VCaP (cell line): ENCODE results near the gene NVL.

Experiments
- H3K27ac ChIP-seq: fragments of 450-650 bp; 2 replicates; pipeline ENCODE4 v1.5.1; 2017
- TF ChIP-seq, protein P1 (sequence below): fragments of 450-650 bp; conservative IDR thresholded peaks from 2 replicates; pipeline ENCODE4 v1.5.1; 2017; ENCODE audit warnings: mild to moderate bottlenecking, moderate library complexity

Gene NVL

DNA sequence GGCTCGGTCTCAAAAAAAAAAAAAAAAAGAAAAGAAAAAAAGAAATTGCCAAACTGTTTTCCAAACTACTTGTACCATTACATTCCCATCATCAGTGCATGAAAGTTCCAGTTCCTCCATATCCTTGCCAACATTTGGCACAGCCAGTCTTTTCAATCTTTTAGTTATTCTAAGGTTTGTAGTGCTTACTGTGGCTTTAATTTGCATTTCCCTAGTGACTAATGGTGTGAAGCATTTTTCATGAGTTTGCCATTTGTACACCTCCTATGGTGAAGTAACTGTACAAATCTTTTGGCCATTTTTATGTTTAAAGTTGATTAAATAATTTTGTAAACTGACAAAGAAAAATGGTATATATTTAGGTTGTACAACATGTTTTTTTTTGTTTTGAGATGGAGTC, 76.3 kb downstream of the NVL start:
- TF ChIP-seq, protein P1, sequence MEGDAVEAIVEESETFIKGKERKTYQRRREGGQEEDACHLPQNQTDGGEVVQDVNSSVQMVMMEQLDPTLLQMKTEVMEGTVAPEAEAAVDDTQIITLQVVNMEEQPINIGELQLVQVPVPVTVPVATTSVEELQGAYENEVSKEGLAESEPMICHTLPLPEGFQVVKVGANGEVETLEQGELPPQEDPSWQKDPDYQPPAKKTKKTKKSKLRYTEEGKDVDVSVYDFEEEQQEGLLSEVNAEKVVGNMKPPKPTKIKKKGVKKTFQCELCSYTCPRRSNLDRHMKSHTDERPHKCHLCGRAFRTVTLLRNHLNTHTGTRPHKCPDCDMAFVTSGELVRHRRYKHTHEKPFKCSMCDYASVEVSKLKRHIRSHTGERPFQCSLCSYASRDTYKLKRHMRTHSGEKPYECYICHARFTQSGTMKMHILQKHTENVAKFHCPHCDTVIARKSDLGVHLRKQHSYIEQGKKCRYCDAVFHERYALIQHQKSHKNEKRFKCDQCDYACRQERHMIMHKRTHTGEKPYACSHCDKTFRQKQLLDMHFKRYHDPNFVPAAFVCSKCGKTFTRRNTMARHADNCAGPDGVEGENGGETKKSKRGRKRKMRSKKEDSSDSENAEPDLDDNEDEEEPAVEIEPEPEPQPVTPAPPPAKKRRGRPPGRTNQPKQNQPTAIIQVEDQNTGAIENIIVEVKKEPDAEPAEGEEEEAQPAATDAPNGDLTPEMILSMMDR: no peak
- no peak overlapping the region for H3K27ac ChIP-seq

DNA sequence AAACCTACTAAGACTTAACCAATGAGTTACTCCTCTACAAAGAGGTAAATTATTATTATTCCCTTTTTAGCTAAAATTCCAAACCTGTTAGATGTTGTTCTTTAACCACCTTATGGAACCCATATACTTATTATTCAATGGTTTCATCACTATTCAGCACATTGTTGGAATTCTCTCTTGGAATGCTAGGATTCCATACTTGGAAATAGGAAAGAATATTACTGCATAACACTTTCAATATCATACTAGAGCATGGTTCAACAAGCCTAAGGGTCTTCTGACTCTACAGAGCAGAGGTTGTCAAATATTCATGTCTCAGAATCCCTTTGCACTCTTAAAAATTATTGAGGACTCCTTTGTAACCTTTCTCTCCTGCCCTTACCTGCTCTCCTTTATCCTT, 77.5 kb downstream of the NVL start:
- TF ChIP-seq, protein P1: no peak
- H3K27ac ChIP-seq: no peak overlapping the region

DNA sequence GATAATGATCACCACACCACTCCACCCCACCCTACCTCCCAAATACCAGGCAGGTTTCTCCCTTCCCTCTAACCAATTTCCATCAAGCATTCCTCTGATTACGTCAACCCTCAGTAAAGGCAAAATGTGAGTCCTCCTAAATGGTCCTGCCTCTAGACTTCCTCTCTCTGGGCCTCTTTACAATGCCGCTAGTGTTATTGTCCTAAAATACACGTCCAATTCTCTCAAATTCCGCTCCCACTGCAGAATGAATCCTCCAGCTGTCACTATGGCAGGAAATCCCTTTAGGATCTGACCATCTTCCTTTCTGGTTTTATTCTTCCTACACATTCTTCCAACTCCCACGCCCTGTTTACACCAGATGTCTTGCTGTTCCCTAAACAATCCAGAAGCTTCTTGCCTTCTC, 78.2 kb downstream of the NVL start:
- TF ChIP-seq, protein P1: no peak
- H3K27ac ChIP-seq: no peak overlapping the region

DNA sequence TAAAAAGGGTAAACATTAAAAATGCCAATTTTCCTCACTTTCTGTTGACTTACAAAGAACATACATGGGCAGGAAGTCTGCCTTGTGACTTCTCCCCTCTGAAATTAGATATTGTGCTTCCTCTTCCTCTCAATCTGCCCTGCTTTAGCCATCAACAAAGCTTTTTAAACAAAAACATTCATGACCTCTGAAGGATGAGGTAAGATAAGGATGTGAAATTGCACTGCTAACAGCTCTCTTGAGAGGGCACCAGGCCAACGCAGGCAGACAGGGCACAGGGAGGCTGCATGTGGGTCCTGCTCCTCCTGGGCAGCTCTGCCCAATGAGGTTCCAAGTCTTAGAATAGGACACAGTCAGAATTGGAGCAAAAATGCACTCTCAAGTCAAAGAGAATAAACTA, 84.8 kb downstream of the NVL start:
- peak overlapping the region; percentile 75 for H3K27ac ChIP-seq
- TF ChIP-seq, protein P1: no peak

DNA sequence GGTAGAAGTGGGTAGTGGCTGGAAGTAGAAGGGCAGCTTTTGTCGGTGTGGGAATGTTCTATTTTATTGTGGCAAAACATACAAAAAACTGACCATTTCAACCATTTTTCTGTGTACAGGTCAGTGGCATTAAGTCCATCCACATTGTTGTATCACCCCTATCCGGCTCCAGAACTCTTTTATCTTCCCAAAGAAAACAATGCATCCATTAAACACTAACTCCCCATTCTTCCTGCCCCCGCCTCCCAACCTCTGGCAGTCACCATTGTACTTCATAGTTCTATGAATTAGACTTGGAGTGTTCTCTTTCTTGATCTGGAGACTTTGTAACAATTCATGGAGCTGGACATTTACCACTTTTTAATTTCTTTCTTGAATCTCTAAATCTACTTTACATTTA, 91.2 kb downstream of the NVL start:
- TF ChIP-seq, protein P1: no peak
- H3K27ac ChIP-seq: no peak overlapping the region

DNA sequence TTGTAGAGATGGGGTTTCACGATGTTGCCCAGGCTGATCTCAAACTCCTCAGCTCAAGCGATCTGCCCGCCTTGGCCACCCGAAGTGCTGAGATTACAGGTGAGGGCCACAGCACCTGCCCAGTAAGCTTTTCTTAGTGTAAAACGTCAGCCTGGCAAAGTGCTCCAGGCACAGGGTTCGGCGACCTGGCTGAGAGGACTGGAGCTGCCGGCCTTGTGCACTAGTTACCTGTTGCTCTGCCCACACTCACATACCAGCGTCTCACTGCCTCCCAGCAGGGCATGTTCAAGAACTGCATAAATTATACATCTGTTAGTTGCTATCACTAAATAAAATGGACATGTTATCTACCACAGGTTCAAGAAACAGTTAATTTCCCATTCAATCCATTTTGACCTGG, 91.8 kb downstream of the NVL start:
- no peak overlapping the region for H3K27ac ChIP-seq
- TF ChIP-seq, protein P1: no peak

DNA sequence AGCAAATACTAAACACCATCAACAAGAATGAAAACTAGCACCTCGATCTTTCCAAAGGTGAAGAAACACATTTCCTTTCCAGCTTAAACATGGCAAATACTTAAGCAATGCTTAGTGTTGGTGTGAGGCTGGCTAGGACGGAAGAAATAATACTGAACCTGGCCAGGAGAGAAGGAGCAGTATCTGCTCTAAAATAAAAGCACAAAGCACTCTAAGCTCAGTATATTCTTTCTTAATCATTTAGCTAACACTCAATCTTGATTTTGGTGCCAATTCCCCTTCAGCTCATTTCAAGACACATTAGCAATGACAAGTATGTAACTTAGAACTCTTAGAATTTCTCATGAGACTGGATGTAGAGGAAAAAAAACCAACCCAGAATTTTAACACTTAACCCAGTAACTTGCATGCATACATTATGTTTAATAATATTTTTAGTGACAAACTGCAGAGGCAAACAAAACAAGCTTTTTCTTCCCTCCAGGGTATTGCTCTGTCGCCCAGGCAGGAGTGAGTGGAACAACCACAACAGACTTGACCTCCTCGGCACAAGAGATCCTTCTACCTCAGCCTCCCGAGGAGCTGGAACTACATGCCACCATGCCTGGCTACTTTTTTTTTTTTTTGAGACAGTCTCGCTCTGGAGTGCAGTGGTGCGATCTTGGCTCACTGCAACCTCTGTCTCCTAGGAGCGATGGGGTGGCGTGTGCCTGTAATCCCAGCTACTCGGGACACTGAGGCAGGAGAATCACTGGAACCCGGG, 92.7 kb downstream of the NVL start:
- no peak overlapping the region for H3K27ac ChIP-seq
- TF ChIP-seq, protein P1: no peak
